ENCODE measurements around the gene SYNPO2L. TPM values are rescaled to one million over a fixed set of nuclear protein-coding genes. Genes with fewer than 3 reads are reported as not detected.
"Not testable (repeated sequence)": the region's sequence is repeated elsewhere in the genome, so short reads cannot be mapped to it uniquely, and the experiment has no call there.

Gene SYNPO2L
- total RNA-seq, 6 donors from 2014 or later, result 0.54 to 0.84 (median 0.78) TPM; not detected in 3

DNA sequence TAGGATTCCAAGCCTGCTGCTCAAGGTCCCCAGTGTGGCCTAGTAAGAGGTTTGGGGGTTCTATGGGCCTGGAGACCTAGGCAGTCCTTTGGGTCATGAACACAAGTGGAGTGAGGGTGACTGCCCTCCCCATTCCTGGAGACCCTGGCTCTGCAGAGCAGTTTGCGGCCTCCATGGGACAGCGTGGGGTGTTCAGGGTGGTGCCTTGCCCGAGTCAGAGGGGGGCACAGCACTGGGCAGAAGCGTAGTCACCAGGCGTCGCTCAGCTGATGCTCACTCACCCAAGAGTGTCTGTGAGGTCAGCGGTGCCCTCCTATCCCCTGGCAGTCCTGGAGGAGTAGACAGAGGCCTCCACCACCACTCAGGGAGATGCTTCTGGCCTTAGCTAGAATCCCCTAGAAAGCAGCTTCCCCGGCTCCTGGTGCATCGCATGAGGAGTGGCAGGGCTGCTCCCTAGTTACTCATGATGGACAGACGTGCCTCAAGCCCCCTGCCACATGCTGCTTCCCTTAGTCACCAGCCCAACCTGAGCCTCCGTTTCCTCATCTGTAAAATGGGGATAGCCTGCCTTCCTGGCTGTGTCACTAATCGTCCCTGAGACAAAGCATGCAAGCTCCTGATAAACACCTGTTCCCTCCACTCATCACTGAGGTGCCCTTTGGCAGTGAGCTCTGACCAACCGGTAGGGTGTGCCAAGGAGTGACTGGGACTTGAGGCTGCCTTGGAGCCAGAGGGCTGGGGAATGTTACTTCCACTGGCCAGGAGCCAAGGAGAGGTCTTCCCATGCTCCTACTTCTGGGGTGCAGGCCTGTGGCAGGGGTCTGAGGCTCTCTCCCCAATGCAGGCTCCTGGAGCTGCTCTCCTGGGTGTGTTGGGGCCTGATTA is 8.6 kb upstream of the SYNPO2L start:
- not testable (repeated sequence) for H3K9me3 ChIP-seq; H3K4me3 ChIP-seq; H3K27ac ChIP-seq; H3K36me3 ChIP-seq; H3K27me3 ChIP-seq; ATAC-seq (ENCODE audit: low FRiP score in 2 of 2); H3K4me1 ChIP-seq
- WGBS, 2 donors, result 82 to 88% methylated on average over 5 to 12 of the region's 13 CpGs
- DNase-seq, result peak in 1 of 2 donors; percentile 29

DNA sequence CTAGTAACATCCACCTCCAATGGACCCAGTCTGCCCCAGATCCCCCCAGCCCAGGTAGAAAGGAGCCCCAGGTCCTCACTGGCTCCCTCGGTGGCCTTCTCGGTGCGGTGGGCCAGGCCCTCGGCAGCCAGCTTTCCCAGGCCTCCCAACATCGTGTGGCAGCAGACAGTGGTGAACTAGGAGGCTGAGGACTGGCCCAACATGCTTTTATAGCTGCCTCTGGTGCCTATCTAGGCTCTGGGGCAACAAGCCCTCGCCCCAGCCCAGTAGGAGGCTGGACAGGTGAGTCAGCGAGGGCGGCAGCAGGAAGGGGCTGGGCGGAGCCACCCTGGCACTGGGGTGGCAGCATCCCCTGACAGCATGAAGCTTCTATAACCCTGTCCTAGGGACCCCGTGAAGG is 7.8 kb upstream of the SYNPO2L start:
- H3K36me3 ChIP-seq; H3K27ac ChIP-seq; ATAC-seq (ENCODE audit: low FRiP score in 2 of 2); H3K4me1 ChIP-seq; H3K9me3 ChIP-seq; H3K4me3 ChIP-seq; H3K27me3 ChIP-seq: not testable (repeated sequence)
- WGBS, 2 donors, result 77 to 100% methylated on average over 1 to 10 of the region's 10 CpGs
- peak in 1 of 2 donors; percentile 54 for DNase-seq

DNA sequence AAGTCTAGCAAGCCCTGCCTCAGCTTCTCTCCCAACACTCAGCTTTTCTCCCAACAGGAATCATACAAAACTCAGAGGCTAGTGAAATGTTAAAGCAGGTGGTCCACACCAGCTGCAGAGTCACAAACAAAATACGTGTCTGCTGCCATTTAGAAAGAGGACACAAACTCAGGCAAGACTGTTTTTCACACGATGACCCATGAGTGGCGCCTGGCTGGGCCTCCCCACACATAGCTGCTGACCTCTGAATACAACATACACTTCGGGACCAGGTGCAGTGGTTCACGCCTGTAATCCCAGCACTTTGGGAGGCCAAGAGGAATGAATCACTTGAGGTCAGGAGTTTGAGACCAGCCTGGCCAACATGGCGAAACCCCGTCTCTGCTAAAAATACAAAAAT is 6.9 kb upstream of the SYNPO2L start:
- not testable (repeated sequence) for H3K27ac ChIP-seq; DNase-seq; H3K4me3 ChIP-seq; H3K4me1 ChIP-seq; H3K27me3 ChIP-seq; H3K36me3 ChIP-seq; ATAC-seq (ENCODE audit: low FRiP score in 2 of 2); H3K9me3 ChIP-seq
- 79 to 87% methylated on average over 7 of the region's 7 CpGs for WGBS, 2 donors

DNA sequence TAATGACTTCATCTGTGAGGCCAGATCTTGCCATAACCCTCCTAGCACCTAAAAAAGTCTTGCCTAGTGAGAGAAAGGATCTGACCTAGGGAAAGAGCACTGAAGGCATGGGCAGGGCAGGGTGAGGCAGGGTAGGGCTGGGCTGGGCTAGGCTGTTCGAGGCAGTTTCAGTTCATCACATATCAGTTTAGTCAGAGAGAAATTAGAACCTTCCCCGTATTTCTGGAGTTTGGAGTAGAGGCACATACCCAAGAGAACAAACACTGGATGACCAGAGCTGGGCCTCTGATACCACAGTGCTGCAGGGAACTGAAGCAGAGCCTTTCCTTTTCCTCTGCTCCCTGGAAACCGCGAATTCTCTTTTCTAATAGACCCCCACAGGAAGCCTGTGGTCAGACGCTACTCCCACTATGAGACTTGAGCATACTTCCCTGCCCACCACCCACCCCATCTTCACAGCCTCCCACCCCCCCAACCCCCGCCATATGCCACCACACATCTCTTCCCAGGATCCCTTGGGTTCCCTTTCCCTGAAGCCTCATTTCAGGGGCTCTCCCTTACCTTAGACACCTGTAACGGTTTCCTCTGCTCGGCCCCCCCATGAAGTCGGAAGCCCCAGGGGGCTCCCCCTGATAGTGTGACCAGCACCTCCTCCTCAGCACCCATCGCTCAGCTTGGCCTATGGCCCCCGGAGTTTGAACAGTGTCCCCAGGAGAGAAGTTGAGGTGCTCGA is 406 bp downstream of the SYNPO2L start:
- Histone ChIP-seq H3K27me3 (no peaks in the 10 kb centered on the region), H3K9me3 (no peaks in the 10 kb centered on the region), H3K27ac (peak overlapping the region in 2 of 4 donors; percentile 50 to 54), H3K4me1 (peaks cover 0 to 4% (median 0%) of the 10 kb centered on the region in 4 donors), H3K4me3 (no peak overlapping the region), H3K36me3 (no peaks in the 10 kb centered on the region)
- ATAC-seq (ENCODE audit: low FRiP score in 2 of 2), result peak in 1 of 2 donors; percentile 34
- no peak for DNase-seq
- 60 to 71% methylated on average over 10 to 12 of the region's 12 CpGs for WGBS, 2 donors
- TF ChIP-seq EP300 (IDR thresholded peaks at IDR 0.05) (no peak), POLR2A (IDR thresholded peaks at IDR 0.05) (no peak)

DNA sequence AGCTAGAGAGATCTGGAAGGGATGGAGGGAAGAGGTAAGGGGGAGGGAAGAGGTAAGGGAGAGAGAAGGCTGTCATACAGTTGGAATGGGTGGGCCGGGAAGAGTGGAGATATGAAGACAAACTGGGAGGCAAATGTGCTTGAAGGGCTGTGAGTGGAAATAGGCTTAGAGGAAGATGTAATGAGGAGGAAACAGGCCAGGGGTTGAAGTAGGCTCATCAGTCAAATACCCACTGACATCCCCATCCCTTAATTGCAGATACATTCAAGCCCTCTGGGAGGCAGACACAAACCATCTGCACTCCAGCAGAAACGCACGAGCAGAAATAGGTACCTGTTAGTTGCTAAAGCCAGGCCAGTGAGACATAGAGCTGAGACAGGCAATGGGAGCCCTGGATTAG is 2.1 kb downstream of the SYNPO2L start:
- WGBS, 2 donors, result 67 to 69% methylated on average over 3 of the region's 3 CpGs
- DNase-seq (no peak), ATAC-seq (ENCODE audit: low FRiP score in 2 of 2) (no peak)
- H3K27me3 ChIP-seq, result no peaks in the 10 kb centered on the region
- H3K27ac ChIP-seq, result no peak overlapping the region
- H3K4me3 ChIP-seq, result no peak overlapping the region
- TF ChIP-seq, protein P1, sequence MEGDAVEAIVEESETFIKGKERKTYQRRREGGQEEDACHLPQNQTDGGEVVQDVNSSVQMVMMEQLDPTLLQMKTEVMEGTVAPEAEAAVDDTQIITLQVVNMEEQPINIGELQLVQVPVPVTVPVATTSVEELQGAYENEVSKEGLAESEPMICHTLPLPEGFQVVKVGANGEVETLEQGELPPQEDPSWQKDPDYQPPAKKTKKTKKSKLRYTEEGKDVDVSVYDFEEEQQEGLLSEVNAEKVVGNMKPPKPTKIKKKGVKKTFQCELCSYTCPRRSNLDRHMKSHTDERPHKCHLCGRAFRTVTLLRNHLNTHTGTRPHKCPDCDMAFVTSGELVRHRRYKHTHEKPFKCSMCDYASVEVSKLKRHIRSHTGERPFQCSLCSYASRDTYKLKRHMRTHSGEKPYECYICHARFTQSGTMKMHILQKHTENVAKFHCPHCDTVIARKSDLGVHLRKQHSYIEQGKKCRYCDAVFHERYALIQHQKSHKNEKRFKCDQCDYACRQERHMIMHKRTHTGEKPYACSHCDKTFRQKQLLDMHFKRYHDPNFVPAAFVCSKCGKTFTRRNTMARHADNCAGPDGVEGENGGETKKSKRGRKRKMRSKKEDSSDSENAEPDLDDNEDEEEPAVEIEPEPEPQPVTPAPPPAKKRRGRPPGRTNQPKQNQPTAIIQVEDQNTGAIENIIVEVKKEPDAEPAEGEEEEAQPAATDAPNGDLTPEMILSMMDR (IDR thresholded peaks at IDR 0.05), result no peak
- TF ChIP-seq POLR2A (IDR thresholded peaks at IDR 0.05) (no peak), EP300 (IDR thresholded peaks at IDR 0.05) (no peak), POLR2AphosphoS5 (IDR thresholded peaks at IDR 0.05) (no peak)
- H3K4me1 ChIP-seq, result peaks cover 0 to 4% (median under 1%) of the 10 kb centered on the region in 4 donors
- H3K9me3 ChIP-seq, result no peaks in the 10 kb centered on the region
- H3K36me3 ChIP-seq, result no peaks in the 10 kb centered on the region

DNA sequence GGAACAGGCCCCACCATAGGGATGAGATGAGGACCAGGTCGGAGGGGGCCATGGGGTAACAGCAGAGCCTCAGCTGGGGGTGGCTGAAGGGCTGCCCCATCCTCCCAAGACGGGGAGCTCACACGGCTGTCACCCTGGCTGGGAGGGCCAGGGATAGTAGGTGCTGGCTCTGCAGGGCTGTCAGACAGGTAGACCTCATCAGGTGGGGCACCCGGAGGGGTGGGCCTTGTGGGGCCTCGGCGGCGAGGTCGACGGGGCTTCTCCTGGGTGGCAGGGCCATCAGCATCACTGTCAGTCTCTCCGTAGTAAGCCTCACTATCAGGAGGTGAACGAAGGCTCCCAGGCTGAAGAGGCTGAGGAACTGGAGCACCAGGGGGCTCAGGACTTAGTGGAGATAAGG is 2.6 kb downstream of the SYNPO2L start:
- Histone ChIP-seq H3K27ac (no peak overlapping the region), H3K4me3 (no peak overlapping the region), H3K27me3 (no peaks in the 10 kb centered on the region), H3K4me1 (peaks cover 1 to 6% (median 4%) of the 10 kb centered on the region in 4 donors), H3K36me3 (no peaks in the 10 kb centered on the region), H3K9me3 (no peaks in the 10 kb centered on the region)
- no peak for ATAC-seq (ENCODE audit: low FRiP score in 2 of 2)
- 76 to 87% methylated on average over 8 to 11 of the region's 11 CpGs for whole genome bisulfite sequencing, 2 donors
- DNase-seq, result peak in 1 of 2 donors; percentile 64
- TF ChIP-seq EP300 (IDR thresholded peaks at IDR 0.05) (no peak), POLR2AphosphoS5 (IDR thresholded peaks at IDR 0.05) (no peak), POLR2A (IDR thresholded peaks at IDR 0.05) (no peak)
- TF ChIP-seq, protein P1 (IDR thresholded peaks at IDR 0.05), result no peak
